GM18861 (cell line): ENCODE data around the gene GADD45A.

Experiments
- ATAC-seq: cut with Tn5 transposase; IDR thresholded peaks from one replicate; pipeline ENCODE4 v1.9.1; 2021; ENCODE audit not compliant: unreplicated experiment

The GADD45A gene

DNA sequence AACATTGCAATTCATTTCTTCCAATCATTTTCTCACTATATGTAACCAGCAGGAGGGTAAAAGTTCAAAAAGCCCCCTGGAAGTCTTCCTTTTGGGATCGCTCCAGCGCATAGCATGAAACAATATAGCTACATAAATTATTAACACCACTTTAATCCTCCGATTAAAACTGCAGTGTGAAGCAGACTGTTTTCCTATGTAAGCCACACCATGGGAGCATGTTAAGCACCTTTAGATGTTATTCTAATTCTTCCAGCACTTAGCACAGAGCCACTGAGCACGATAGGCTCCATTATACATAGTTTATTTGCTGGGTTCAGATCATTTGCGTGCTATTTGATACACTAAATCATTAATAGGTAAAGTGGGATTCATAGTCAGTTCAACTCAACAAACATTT lies 18.4 kb upstream of the GADD45A start:
- no peak for ATAC-seq

DNA sequence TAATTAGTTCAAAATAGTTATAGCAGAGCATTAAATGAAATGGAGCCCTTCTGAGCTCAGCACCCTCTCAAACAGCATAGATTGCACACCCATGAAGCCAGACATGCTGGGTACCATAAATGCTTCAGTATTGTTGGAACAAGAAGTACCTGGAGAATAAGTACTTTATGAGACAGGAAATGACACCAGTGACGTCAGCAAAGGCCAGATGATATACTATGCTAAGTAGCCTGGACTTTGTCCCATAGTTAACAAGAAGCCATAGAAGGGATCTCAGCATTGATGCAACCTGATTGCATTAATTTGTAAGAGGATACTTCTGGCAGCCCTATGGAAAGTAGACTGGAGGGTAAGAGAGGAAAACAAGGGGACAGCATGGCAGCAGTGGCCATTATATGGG lies 16.3 kb upstream of the GADD45A start:
- no peak for ATAC-seq

DNA sequence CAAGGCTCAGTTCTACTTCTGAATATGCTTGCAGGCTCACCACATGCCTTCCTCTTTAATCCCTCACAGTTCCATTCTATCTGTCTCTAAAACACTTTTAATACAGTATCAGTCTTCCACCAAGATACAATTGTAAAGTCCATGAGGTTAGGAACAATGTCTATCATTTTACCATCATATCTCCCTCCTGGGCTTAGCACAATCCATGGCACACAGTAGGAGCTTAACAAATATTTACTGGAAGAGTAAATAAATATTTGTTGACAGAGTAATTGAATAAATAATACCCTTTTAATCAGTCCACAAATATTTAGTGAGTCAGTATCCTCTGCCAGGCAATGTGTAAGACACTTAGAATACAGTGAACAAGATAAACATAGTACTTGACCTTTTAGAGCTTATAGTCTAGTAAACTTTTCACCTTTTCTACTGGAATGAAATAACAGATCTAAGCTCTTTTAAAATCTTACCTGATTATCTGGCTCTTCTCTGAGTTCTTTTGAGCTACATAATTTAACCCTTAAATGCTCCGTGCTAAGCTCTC lies 12.7 kb upstream of the GADD45A start:
- ATAC-seq: no peak

DNA sequence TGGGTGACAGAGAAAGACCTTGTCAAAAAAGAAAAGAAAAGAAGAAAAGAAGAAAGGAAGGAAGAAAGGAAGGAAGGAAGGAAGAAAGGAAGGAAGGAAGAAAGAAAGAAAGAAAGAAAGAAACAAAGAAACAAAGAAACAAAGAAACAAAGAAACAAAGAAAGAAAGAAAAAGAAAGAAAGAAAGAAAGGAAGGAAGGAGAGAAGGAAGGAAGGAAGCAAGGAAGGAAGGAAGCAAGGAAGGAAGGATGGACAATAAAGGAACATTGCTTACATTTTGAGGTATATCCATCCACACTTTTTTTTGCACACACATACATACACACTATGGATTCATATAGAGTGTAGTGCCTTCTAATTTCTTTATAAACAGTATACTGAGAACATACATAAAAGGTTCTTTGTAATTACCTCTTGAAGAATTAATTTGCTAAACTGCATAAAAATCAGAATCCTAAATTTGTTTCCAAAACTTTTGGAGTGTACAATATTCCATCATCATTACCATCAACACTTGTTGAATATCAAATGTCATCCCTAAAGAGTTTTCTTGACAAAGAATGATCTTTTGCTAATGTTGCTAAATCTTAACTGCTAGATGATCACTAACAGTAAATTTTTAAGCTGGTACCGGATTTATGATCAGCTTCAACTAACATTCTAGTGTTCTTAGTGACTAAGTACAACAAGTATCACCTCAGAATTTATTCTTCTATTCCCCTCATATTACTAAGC lies 11.4 kb upstream of the GADD45A start:
- ATAC-seq: no peak

DNA sequence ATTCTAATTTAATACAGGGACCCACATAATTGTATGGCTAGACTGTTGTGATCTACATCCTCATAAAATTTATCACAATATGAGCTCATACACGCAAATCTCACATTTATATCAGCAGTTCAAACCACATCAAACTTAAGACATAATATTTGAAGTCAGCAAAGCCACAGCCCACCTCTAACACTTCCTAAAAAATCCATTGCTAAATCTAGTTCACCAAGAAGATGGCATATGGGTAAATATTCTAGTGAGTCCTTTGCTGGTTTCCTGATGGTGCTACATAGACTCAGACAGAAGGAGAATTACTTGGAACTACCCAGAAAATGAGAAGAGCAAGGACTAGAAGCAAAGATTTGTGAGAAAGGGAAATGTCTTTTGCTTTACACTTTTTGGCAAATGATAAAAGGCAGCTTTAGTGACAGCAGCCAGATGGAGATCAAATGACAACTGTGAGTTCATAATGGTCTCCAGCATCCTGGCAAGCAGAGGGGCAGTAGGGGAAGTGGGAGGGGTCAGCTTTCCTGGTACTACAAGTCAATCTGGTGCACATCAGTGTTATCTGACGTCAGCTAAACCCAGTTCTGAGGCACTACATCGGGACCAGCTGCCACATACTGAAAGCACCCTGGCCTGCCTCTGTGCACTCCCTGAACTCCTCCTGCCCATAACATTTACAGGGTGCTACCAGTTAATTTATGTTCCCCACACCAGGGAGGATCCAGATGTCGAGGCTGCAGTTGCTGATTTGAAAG lies 10.6 kb upstream of the GADD45A start:
- no peak for ATAC-seq

DNA sequence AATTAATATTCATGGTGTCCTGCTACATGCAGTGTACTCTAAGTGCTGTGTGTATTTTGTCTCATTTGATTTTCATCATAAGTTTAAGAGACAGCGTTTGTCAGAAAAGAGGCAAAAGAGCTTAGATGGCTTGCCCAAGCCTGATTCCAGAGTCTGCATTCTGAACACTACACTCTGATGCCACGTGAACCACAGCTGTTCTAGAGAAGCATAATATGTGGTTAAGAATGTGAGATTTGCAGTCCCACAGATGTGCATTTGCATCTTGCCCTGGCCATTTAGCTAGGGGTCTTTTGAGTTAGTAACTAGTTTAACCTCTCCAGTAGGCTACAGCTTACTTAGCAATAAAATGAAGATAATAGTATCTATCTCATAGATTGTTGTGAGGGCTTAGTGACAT lies 9.2 kb upstream of the GADD45A start:
- ATAC-seq: no peak

DNA sequence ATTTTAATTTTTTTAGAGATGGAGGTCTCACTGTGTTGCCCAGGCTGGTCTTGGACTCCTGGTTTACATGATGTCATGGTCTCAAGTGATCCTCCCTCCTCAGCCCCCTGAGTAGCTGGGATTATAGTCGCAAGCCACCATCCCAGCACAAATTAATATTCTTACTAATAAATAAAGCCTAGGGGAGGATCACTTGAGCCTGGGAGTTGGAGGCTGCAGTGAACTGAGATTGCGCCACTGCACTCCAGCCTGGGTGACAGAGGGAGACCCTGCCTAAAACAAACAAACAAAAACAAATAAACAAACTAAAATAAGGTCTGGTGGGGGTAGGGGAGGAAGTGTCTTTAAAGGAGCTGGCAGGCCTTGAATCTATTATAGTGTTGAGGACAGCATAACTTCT lies 8.7 kb upstream of the GADD45A start:
- no peak for ATAC-seq

DNA sequence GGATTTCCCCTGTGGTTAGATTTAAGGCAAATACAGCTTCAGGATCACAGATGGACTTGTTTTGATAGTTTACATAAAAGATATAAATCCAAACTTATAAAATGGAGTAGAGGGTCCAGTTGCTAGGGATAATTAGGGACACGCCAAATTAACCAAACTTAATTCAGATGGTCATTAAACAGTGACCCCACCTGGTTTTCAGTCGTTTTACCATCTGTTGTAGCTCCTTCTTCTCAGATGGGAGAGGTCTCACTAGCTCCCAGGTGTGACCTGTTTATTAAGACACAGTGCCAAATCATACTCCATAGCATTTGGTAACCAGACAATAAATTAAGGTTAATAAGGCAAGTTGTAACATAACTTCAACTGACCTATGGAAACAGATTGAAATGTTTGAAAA lies 8.1 kb upstream of the GADD45A start:
- ATAC-seq: no peak

DNA sequence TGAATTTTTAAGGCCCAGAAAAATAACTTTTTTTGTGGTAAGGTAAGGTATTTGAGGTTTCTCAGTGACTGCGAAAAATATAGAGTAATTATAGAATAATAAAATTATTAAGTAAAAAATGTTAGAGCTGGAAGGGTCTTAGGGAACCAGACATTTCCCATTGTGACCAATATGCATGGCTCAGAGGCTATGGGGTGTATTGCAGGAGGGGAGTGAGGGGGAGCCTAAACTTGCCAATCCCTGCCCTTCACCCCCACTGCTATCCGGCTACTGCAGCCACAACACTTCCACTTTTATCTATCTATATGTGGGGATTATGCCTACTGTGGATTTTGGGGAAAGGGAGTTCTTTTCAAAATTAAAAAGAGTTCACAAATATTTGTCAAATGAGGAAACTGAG lies 7.6 kb upstream of the GADD45A start:
- no peak for ATAC-seq

DNA sequence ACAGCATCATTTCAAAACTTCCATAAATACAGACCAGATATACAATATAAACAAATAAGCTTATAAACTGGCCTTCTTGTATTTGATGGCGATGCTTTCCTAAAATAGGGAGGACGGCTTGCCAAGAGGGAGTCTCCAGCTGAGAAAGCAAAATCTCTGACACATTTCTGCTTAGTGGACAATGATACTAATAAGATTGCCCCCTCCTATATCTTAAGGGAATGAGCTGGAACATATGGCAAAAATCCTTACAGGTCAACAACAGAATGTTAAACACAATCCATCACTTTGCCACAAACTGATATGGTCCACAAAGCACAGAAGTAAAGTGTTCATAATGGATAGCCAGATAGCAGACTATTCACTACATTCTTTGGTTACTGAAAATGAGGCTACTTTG lies 7.1 kb upstream of the GADD45A start:
- no peak for ATAC-seq

DNA sequence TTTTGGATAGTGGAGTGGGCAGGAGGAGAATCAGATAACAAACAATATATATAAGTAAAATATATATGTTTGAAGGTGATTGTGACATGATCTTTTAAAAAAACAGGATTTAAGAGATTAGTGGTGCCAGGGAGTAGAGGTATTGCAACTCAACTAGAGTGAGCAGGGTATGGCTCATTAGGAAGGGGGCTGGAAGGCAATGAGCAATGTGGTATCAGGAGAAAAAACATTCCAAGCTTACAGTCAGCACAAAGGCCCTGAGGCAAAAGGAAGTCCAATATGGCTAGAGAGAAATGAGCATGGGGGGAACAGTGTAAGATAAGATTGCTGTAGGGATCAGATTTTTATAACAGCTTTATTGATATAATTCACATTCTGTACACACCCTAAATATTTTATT lies 5.3 kb upstream of the GADD45A start:
- no peak for ATAC-seq

DNA sequence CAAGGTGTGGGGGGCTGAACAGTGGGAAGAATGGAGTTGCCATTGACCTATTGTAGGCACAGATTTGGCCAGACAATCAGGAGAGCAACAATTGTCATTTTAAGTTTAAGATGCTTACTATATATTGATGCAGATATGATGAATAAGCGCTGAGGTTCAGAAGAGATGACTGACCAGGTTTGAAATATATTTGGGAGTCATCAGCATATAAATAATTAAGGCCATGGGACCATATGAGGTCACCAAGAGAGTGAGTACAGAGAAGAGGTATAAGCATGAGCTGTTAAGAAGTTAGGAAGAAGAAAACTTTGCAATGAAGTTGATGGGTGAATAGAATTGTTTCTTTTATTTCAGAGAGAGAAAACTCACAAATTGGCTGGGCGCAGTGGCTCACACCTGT lies 4.5 kb upstream of the GADD45A start:
- no peak for ATAC-seq

DNA sequence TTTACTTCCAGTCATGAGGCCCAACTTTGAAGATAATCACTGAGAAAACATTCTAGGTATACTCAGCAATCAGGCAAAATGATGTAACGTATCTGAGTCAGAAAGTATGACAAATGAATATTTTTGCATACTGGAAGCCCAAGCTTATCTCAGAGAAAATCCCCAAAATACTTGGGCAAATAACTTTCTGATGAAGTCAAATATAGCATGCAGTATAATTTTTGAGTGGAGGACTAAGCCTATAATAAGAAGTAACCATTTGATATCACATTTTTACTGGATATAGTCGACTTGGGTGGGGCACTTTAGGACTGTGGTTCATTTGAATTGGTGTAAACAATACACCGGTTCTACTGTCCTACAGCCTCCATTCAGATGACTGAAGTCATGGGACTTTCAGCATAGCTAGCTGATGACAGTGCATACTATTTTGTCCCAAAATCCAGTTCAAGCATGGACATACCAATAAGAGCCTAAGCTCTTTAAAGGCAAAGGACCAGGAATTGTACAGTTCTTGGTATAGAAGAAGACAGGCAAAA lies 2.3 kb upstream of the GADD45A start:
- ATAC-seq: no peak

DNA sequence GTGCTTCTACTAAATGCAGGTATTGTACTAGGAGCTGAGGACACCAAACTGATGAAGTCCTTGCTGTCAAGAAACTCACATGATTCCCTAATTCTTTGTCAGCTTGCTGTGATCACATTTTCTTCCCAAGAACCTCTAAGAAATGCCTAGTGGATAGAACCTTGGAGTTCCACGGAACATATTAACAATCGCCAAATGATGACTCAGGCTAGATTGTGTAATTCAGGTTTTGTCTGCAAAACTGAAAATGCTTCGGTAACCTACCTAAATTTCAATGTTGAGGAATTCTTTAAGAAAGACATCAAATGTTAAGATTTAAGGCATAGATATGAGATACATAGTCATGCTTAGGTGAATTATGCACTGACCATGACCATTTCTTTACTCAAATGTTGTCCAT lies 1.7 kb upstream of the GADD45A start:
- no peak for ATAC-seq

DNA sequence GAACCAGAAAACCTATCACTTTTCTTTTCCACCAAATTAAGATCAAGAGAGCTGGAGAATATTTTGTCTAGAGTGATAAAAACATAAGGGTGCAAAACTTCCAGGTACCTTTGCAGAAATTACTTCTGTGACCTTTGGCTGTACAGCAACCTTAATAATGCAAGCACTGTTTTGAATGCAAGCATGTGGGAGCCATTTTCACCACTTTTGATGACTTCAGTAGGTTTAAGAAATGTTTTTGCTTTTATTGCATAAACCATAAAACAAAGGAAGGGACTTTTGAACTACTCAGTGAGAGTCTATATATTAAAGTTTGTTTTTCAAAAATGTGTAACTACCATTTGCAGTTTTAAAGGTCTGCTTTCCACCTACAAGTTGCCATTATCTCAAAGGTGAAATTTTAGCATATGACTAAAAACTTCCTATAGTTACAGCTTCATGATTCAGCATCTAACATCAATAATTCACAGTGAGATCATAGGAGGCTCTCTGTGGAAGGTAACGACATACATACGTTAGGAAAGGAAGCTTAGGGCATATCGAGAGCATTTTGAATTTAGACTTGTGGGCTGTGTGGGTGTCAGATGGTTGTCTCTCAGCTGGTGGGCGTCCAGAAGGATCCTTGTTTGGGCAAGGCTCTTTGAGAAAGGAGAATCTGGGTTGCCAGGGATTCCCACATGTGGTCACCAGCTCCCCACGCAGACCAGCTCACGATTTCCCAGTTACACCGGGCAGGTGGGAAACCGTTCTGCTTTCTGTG lies 1.1 kb upstream of the GADD45A start:
- ATAC-seq: no peak

DNA sequence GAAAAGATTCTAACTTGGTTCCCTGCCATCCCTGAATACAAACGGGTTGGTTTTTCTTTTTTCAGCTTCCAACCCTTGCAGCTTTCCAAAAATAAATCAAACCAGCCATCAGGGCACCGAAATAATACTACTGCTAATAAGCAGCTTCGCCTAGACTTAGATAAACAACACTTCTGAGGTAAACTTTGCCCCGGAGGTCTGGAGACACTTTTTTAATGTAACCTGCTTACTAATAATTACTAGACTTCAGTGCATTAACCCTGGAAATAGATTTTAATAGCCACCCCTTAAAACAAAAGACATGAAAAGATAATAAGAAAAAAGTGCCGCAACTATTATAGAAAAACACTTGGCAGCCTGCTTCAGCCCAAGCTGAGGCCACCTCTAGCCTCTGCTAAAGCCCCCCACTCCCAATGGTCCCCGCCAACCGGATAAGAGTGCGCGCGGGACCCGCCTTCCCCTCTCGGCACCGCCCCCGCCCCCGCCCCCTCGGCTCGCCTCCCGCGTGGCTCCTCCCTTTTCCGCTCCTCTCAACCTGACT lies 405 bp upstream of the GADD45A start:
- no peak for ATAC-seq

DNA sequence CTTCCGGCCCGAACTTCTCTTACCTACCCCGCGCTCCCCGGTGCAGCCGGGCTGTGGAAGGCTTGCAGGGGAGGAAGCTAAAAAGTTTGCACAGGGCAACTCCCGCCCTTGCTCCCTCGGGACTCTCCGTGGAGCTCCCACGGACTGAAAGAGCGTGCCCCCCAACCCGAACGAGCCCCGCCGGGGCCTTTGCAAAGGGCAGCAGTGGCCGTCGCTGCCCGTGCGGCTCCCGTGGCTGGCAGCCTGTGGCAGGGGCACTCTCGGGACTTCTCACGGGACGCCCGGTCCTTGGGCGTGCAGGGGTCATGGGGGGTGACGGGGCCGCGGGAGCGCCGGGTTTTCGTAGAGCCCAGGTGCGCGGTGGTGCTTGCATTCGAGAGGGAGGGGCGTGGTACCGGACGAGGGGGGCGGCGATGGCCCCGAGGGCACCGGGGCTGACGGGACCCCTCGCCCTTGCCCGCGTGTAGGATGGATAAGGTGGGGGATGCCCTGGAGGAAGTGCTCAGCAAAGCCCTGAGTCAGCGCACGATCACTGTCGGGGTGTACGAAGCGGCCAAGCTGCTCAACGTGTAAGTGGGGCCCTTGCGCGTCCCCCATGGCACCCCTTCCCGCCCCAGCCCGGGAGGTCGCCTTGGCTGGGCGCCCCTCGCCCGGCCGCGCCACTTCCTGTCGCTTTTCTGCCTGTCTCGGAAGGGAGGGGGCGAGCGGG lies 711 bp downstream of the GADD45A start:
- peak; percentile 3 for ATAC-seq

DNA sequence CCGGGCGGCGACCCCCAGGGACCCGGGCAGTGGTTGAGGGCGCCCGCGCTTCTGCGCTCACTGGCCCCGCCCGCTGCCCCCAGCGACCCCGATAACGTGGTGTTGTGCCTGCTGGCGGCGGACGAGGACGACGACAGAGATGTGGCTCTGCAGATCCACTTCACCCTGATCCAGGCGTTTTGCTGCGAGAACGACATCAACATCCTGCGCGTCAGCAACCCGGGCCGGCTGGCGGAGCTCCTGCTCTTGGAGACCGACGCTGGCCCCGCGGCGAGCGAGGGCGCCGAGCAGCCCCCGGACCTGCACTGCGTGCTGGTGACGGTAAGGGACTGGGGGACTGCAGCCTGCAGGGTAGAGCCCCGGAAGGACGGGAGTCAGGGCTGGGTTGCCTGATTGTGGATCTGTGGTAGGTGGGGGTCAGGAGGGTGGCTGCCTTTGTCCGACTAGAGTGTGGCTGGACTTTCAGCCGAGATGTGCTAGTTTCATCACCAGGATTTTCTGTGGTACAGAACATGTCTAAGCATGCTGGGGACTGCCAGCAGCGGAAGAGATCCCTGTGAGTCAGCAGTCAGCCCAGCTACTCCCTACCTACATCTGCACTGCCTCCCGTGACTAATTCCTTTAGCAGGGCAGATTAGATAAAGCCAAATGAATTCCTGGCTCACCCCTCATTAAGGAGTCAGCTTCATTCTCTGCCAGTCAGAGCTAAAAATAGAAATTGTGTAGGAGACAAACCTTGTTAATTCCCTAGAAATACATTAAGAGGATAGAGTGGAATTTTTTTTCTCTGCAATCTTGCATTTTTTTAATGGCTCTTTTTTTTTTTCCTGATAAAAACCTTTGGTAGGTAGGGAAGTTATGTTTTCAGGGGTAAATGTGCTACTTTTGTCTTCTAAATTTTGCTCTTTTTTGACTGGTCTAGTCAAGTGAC lies 1.5 kb downstream of the GADD45A start:
- peak; percentile 16 for ATAC-seq

DNA sequence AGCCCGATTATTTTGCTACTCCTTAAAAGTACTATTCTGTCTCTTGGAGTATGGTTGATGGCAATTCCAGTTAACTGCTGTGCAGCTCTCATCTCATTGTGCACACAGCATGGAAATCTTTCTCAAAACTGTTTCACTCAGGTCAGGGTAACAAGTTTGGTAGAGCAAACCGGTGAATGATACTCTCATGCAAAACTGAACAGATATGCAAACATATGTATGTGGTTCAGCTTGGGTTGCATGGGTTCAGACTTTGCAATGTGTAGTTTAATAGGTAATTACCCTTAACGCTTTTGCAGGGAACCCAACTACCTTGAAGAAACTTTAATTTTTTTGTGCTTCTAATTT lies 2.2 kb downstream of the GADD45A start:
- ATAC-seq: no peak

DNA sequence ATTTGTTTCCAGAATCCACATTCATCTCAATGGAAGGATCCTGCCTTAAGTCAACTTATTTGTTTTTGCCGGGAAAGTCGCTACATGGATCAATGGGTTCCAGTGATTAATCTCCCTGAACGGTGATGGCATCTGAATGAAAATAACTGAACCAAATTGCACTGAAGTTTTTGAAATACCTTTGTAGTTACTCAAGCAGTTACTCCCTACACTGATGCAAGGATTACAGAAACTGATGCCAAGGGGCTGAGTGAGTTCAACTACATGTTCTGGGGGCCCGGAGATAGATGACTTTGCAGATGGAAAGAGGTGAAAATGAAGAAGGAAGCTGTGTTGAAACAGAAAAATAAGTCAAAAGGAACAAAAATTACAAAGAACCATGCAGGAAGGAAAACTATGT lies 2.6 kb downstream of the GADD45A start:
- ATAC-seq: no peak
